GM19193 (cell line): Measurements from ENCODE around the gene WDR59.

Experiments
- POLR2A ChIP-seq: IDR thresholded peaks from 4 replicates; pipeline ENCODE4 v1.6.1; 2011; ENCODE audit not compliant: insufficient read depth, insufficient read length; ENCODE audit errors: extremely low read depth

The WDR59 gene

GRCh38 chr16:74939688-74940087 is 45.2 kb downstream of the WDR59 start:
- no peak for TF ChIP-seq POLR2A

- no peak for TF ChIP-seq POLR2A
Observed at GRCh38 chr16:74936902-74937560, 47.9 kb downstream of the WDR59 start.

- no peak for TF ChIP-seq POLR2A
Observed at GRCh38 chr16:74931445-74931844, 53.5 kb downstream of the WDR59 start.

GRCh38 chr16:74929636-74930035 is 55.3 kb downstream of the WDR59 start:
- no peak for TF ChIP-seq POLR2A

GRCh38 chr16:74926805-74927204 is 58.1 kb downstream of the WDR59 start:
- TF ChIP-seq POLR2A: no peak

- TF ChIP-seq POLR2A: no peak
Observed at GRCh38 chr16:74923766-74924460, 61.0 kb downstream of the WDR59 start.

GRCh38 chr16:74922150-74923138 is 62.5 kb downstream of the WDR59 start:
- TF ChIP-seq POLR2A: no peak

- no peak for TF ChIP-seq POLR2A
Observed at GRCh38 chr16:74921051-74921450, 63.9 kb downstream of the WDR59 start.

- no peak for TF ChIP-seq POLR2A
Observed at GRCh38 chr16:74909665-74910064, 75.3 kb downstream of the WDR59 start.

GRCh38 chr16:74903901-74904678 is 80.8 kb downstream of the WDR59 start:
- TF ChIP-seq POLR2A: no peak

GRCh38 chr16:74903120-74903519 is 81.8 kb downstream of the WDR59 start:
- TF ChIP-seq POLR2A: no peak

GRCh38 chr16:74902161-74902560 is 82.8 kb downstream of the WDR59 start:
- TF ChIP-seq POLR2A: no peak

GRCh38 chr16:74901606-74902005 is 83.3 kb downstream of the WDR59 start:
- no peak for TF ChIP-seq POLR2A

GRCh38 chr16:74899816-74900215 is 85.1 kb downstream of the WDR59 start:
- TF ChIP-seq POLR2A: no peak
